Loucy (cell line): Measurements from ENCODE around the gene PURA.

Experiments used
- H2AFZ ChIP-seq: fragments of 200-600 bp; sonication (generic); 2 replicates; pipeline ENCODE4 v1.6.0; 2016; ENCODE audit warnings: antibody characterized with exemption, mild to moderate bottlenecking, low read length, moderate library complexity
- H3F3A ChIP-seq: fragments of 200-600 bp; 2 replicates; pipeline ENCODE4 v1.6.0; 2016; ENCODE audit warnings: antibody characterized with exemption, low read depth, mild to moderate bottlenecking
- H3K27me3 ChIP-seq: fragments of 200-600 bp; sonication (generic); 2 replicates; pipeline ENCODE4 v1.6.1; 2014; ENCODE audit warnings: low read length, mild to moderate bottlenecking; ENCODE audit not compliant: insufficient read depth, poor library complexity, severe bottlenecking
- H3K36me3 ChIP-seq: fragments of 200-600 bp; sonication (generic); 2 replicates; pipeline ENCODE4 v1.6.1; 2016; ENCODE audit warnings: low read length; ENCODE audit not compliant: insufficient read depth
- H3K4me1 ChIP-seq: fragments of 200-600 bp; sonication (generic); 2 replicates; pipeline ENCODE4 v1.5.1; 2014; ENCODE audit warnings: low read length, mild to moderate bottlenecking; ENCODE audit not compliant: insufficient read depth, poor library complexity, severe bottlenecking
- H3K4me2 ChIP-seq: fragments of 200-600 bp; sonication (generic); 2 replicates; pipeline ENCODE4 v1.6.0; 2014; ENCODE audit warnings: antibody characterized with exemption, low read length, low read depth, mild to moderate bottlenecking; ENCODE audit not compliant: poor library complexity, severe bottlenecking
- H3K4me3 ChIP-seq: fragments of 200-600 bp; sonication (generic); 2 replicates; pipeline ENCODE4 v1.5.1; 2014; ENCODE audit warnings: low read length, mild to moderate bottlenecking, mixed read lengths; ENCODE audit not compliant: poor library complexity, severe bottlenecking
- H3K79me2 ChIP-seq: fragments of 200-600 bp; sonication (generic); 2 replicates; pipeline ENCODE4 v1.6.1; 2014; ENCODE audit warnings: low read length; ENCODE audit not compliant: insufficient read depth
- H3K9ac ChIP-seq: fragments of 200-600 bp; sonication (generic); 2 replicates; pipeline ENCODE4 v1.6.0; 2014; ENCODE audit warnings: mild to moderate bottlenecking, low read depth, low read length, moderate library complexity; ENCODE audit not compliant: poor library complexity, severe bottlenecking
- H3K9me2 ChIP-seq: fragments of 200-600 bp; sonication (generic); replicated peaks from 2 replicates; pipeline ENCODE4 v1.6.1; 2016; ENCODE audit warnings: low read depth, low read length, mixed read lengths
- H3K9me3 ChIP-seq: fragments of 200-600 bp; sonication (generic); 2 replicates; pipeline ENCODE4 v1.6.1; 2014; ENCODE audit warnings: mild to moderate bottlenecking, antibody characterized with exemption, low read length, low read depth; ENCODE audit not compliant: insufficient read depth
- H4K20me1 ChIP-seq: fragments of 200-600 bp; sonication (generic); 2 replicates; pipeline ENCODE4 v1.6.0; 2014; ENCODE audit warnings: antibody characterized with exemption, low read length, mild to moderate bottlenecking; ENCODE audit not compliant: insufficient read depth, poor library complexity, severe bottlenecking
- EZH2phosphoT487 ChIP-seq: fragments of 200-600 bp; IDR thresholded peaks from 2 replicates; pipeline ENCODE4 v1.6.1; 2018; ENCODE audit warnings: antibody characterized with exemption, mild to moderate bottlenecking, moderate library complexity, borderline replicate concordance
- TF ChIP-seq, protein P1 (sequence below): fragments of 200-600 bp; sonication (generic); conservative IDR thresholded peaks from 2 replicates; pipeline ENCODE4 v1.5.1; 2014; ENCODE audit warnings: mild to moderate bottlenecking, antibody characterized with exemption, low read length

PURA gene

DNA sequence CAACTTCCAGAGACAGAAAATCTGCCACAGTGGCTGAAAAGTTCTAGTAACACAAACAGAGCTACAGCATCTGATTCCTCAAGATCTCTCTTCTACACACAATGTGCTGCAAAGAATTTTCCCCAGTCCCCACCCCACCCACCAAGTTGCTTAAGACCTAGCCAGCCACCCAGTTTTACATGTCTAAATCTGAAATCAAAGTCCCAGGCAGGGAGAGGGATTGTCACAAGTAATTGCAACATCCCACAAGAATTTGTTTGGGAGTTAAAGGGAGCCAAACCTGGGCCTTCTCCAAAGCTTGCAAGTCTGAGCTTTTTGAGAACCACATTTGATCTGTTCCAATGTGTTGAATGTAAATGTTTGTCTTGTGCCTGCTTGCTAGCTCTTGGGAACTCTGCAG is 27.3 kb downstream of the PURA start:
- TF ChIP-seq EZH2phosphoT487: no peak
- TF ChIP-seq, protein P1, sequence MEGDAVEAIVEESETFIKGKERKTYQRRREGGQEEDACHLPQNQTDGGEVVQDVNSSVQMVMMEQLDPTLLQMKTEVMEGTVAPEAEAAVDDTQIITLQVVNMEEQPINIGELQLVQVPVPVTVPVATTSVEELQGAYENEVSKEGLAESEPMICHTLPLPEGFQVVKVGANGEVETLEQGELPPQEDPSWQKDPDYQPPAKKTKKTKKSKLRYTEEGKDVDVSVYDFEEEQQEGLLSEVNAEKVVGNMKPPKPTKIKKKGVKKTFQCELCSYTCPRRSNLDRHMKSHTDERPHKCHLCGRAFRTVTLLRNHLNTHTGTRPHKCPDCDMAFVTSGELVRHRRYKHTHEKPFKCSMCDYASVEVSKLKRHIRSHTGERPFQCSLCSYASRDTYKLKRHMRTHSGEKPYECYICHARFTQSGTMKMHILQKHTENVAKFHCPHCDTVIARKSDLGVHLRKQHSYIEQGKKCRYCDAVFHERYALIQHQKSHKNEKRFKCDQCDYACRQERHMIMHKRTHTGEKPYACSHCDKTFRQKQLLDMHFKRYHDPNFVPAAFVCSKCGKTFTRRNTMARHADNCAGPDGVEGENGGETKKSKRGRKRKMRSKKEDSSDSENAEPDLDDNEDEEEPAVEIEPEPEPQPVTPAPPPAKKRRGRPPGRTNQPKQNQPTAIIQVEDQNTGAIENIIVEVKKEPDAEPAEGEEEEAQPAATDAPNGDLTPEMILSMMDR: no peak
- Histone ChIP-seq H3K9me2 (no peaks in the 10 kb centered on the region), H3K27me3 (no peaks in the 10 kb centered on the region), H3K9me3 (no peaks in the 10 kb centered on the region), H2AFZ (no peak overlapping the region), H3K9ac (no peak overlapping the region), H3K4me3 (no peak overlapping the region), H3K36me3 (no peaks in the 10 kb centered on the region), H3K4me1 (no peaks in the 10 kb centered on the region), H3K79me2 (no peaks in the 10 kb centered on the region), H3F3A (no peaks in the 10 kb centered on the region), H3K4me2 (no peak overlapping the region), H4K20me1 (no peaks in the 10 kb centered on the region)

GRCh38 chr5:140142246-140142645 is 28.3 kb downstream of the PURA start:
- H3K9me3 ChIP-seq: no peaks in the 10 kb centered on the region
- H3F3A ChIP-seq: no peaks in the 10 kb centered on the region
- TF ChIP-seq, protein P1: no peak
- no peak for TF ChIP-seq EZH2phosphoT487
- H3K36me3 ChIP-seq: no peaks in the 10 kb centered on the region
- no peaks in the 10 kb centered on the region for H3K79me2 ChIP-seq
- H3K27me3 ChIP-seq: no peaks in the 10 kb centered on the region
- no peak overlapping the region for H3K4me2 ChIP-seq
- no peak overlapping the region for H3K4me3 ChIP-seq
- no peak overlapping the region for H3K9ac ChIP-seq
- H4K20me1 ChIP-seq: no peaks in the 10 kb centered on the region
- H2AFZ ChIP-seq: no peak overlapping the region
- H3K4me1 ChIP-seq: no peaks in the 10 kb centered on the region
- H3K9me2 ChIP-seq: no peaks in the 10 kb centered on the region

- no peaks in the 10 kb centered on the region for H3K4me1 ChIP-seq
- TF ChIP-seq, protein P1: no peak
- TF ChIP-seq EZH2phosphoT487: no peak
- H3K9me2 ChIP-seq: no peaks in the 10 kb centered on the region
- H3K79me2 ChIP-seq: no peaks in the 10 kb centered on the region
- no peaks in the 10 kb centered on the region for H3K9me3 ChIP-seq
- no peak overlapping the region for H2AFZ ChIP-seq
- H3K36me3 ChIP-seq: no peaks in the 10 kb centered on the region
- H3K4me2 ChIP-seq: no peak overlapping the region
- H3K9ac ChIP-seq: no peak overlapping the region
- H3K4me3 ChIP-seq: no peak overlapping the region
- no peaks in the 10 kb centered on the region for H3F3A ChIP-seq
- no peaks in the 10 kb centered on the region for H3K27me3 ChIP-seq
- H4K20me1 ChIP-seq: no peaks in the 10 kb centered on the region
Observed at GRCh38 chr5:140142856-140143255, 28.9 kb downstream of the PURA start.
